Endodermal cell (in vitro differentiated cells): Measurements from ENCODE around the gene KIAA1328. TPM values are rescaled to one million over a fixed set of nuclear protein-coding genes. Genes with fewer than 3 reads are reported as not detected.

ENCODE experiments used
- DNase-seq: peaks from one replicate; pipeline ENCODE4 v3.0.0-alpha.2; 2017
- H3K27ac ChIP-seq: 2 replicates; pipeline ENCODE4 v1.5.1; 2013; ENCODE audit warnings: mild to moderate bottlenecking, low read depth, low read length, moderate library complexity
- H3K27me3 ChIP-seq: 2 replicates; pipeline ENCODE4 v1.6.1; 2013; ENCODE audit warnings: mild to moderate bottlenecking, low read length, moderate library complexity; ENCODE audit not compliant: insufficient read depth, control insufficient read depth, poor library complexity, severe bottlenecking
- H3K36me3 ChIP-seq: 2 replicates; pipeline ENCODE4 v1.7.0; 2013; ENCODE audit warnings: mild to moderate bottlenecking, low read length, moderate library complexity; ENCODE audit not compliant: control insufficient read depth, insufficient read depth
- H3K4me1 ChIP-seq: one replicate; pipeline ENCODE4 v1.7.0; 2013; ENCODE audit warnings: low read length; ENCODE audit not compliant: control insufficient read depth, insufficient read depth
- H3K4me3 ChIP-seq: 2 replicates; pipeline ENCODE4 v1.5.1; 2013; ENCODE audit warnings: mild to moderate bottlenecking, low read length, moderate library complexity
- H3K9ac ChIP-seq: 2 replicates; pipeline ENCODE4 v1.6.1; 2013; ENCODE audit warnings: mild to moderate bottlenecking, low read length, moderate library complexity; ENCODE audit not compliant: poor library complexity, severe bottlenecking; ENCODE audit errors: extremely low read depth
- H3K9me3 ChIP-seq: 2 replicates; pipeline ENCODE4 v1.6.1; 2013; ENCODE audit warnings: mild to moderate bottlenecking, low read length, moderate library complexity; ENCODE audit not compliant: control insufficient read depth
- H3K27ac Mint-ChIP-seq: 2 replicates; pipeline ENCODE4 v1.8.0; 2020; ENCODE audit warnings: mixed read lengths
- H3K27me3 Mint-ChIP-seq: 2 replicates; pipeline ENCODE4 v1.8.0; 2021; ENCODE audit warnings: mild to moderate bottlenecking, mixed read lengths; ENCODE audit not compliant: insufficient read depth
- H3K36me3 Mint-ChIP-seq: 2 replicates; pipeline ENCODE4 v1.8.0; 2020; ENCODE audit warnings: low read depth, mixed read lengths
- H3K4me1 Mint-ChIP-seq: 2 replicates; pipeline ENCODE4 v1.8.0; 2020; ENCODE audit warnings: mixed read lengths
- H3K4me3 Mint-ChIP-seq: 2 replicates; pipeline ENCODE4 v1.8.0; 2020; ENCODE audit warnings: mild to moderate bottlenecking, moderate library complexity, mixed read lengths
- H3K9me3 Mint-ChIP-seq: 2 replicates; pipeline ENCODE4 v1.8.0; 2020; ENCODE audit warnings: mild to moderate bottlenecking, mixed read lengths
- CTCF ChIP-seq: fragments of 200-600 bp; sonication (generic); conservative IDR thresholded peaks from 2 replicates; pipeline ENCODE4 v1.5.0; 2021; ENCODE audit warnings: antibody characterized with exemption, mild to moderate bottlenecking
- WGBS, 2 experiments: methylation state at CpG; one replicate each; pipeline versions ENCODE4 v1.1.5 to v1.1.7; 2013; ENCODE audit warnings: missing lambda C conversion rate in 2 of 2, mixed read lengths in 1 of 2; ENCODE audit not compliant: insufficient coverage in 1 of 2, insufficient read length in 1 of 2; 5-methylcytosine and 5-hydroxymethylcytosine counted together
- total RNA-seq, 2 donors: library from RNA; stranded (reverse); fragmentation: NEBNext Ultra II Directional in 1 of 2; extraction: Animal tissue kit (Norgen Biotek cat#: 25700) in 1 of 2; gene quantifications; 2 replicates in 1 of 2; 3 replicates in 1 of 2; pipeline ENCODE4 v1.2.1, GENCODE V29; 2021

KIAA1328 gene
- total RNA-seq, 2 donors from 2014 or later = 7.6 to 8.4 TPM

- H3K27ac ChIP-seq = no peak overlapping the region
- peak overlapping the region; percentile 20 for H3K9ac ChIP-seq
- H3K4me1 ChIP-seq = peaks cover 3% of the 10 kb centered on the region
- peak overlapping the region; percentile 66 for H3K4me3 Mint-ChIP-seq
- H3K9me3 ChIP-seq = no peaks in the 10 kb centered on the region
- H3K27ac Mint-ChIP-seq = no peak overlapping the region
- H3K9me3 Mint-ChIP-seq = no peaks in the 10 kb centered on the region
- peak; percentile 88 for DNase-seq
- peaks cover 17% of the 10 kb centered on the region for H3K4me1 Mint-ChIP-seq
- H3K36me3 Mint-ChIP-seq = no peaks in the 10 kb centered on the region
- H3K27me3 ChIP-seq = peaks cover 47% of the 10 kb centered on the region
- H3K36me3 ChIP-seq = no peaks in the 10 kb centered on the region
- TF ChIP-seq CTCF = peak; percentile 62
- H3K4me3 ChIP-seq = peak overlapping the region; percentile 81
- WGBS, 2 experiments = 2 to 3% methylated on average over 16 to 81 of the region's 83 CpGs
- H3K27me3 Mint-ChIP-seq = peaks cover 64% of the 10 kb centered on the region
Measured at GRCh38 chr18:37253394-37254235, 424.7 kb downstream of the KIAA1328 start.

DNA sequence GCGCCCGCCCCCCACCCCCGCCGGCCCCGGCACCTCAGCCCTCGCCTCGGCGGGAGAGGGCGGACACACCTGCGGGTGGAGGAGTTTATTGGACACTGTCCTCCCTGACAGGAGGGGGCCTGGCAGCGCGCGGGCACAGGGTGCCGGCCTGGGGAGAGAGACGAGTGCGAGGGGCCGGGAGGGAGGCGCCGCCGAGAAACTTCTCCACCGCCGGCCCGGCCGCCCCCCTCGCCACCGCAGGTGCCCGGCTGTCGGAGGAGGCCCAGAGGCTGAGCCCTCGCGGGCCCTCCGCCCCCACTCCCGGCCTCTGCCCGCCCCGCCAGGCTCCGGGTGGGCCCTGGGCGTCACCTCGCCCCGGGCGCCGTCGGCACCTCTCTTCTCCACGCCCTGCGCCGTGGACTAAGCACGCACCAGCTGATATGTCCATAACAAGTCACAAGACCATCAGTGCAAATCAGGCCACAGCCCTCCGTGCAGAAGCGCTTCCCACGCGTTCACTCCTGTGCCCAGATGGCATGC, 425.4 kb downstream of the KIAA1328 start:
- Histone ChIP-seq H3K9me3 (no peaks in the 10 kb centered on the region), H3K27me3 (peaks cover 47% of the 10 kb centered on the region), H3K9ac (no peak overlapping the region), H3K27ac (no peak overlapping the region), H3K4me1 (peaks cover 3% of the 10 kb centered on the region), H3K36me3 (no peaks in the 10 kb centered on the region), H3K4me3 (peak overlapping the region; percentile 45)
- no peak for TF ChIP-seq CTCF
- Mint-ChIP-seq H3K36me3 (no peaks in the 10 kb centered on the region), H3K4me3 (peak overlapping the region; percentile 66), H3K4me1 (peaks cover 14% of the 10 kb centered on the region), H3K27me3 (peaks cover 67% of the 10 kb centered on the region), H3K27ac (peak overlapping the region; percentile 38), H3K9me3 (no peaks in the 10 kb centered on the region)
- no peak for DNase-seq
- WGBS, 2 experiments = 12 to 18% methylated on average over 14 to 49 of the region's 49 CpGs

- 87 to 90% methylated on average over 11 to 12 of the region's 12 CpGs for WGBS, 2 experiments
- H3K27me3 Mint-ChIP-seq = peaks cover 66% of the 10 kb centered on the region
- no peaks in the 10 kb centered on the region for H3K9me3 Mint-ChIP-seq
- H3K27ac Mint-ChIP-seq = no peak overlapping the region
- TF ChIP-seq CTCF = no peak
- no peak overlapping the region for H3K9ac ChIP-seq
- peak overlapping the region; percentile 66 for H3K4me3 Mint-ChIP-seq
- no peak overlapping the region for H3K27ac ChIP-seq
- no peak for DNase-seq
- H3K36me3 Mint-ChIP-seq = no peaks in the 10 kb centered on the region
- peaks cover 14% of the 10 kb centered on the region for H3K4me1 Mint-ChIP-seq
- no peak overlapping the region for H3K4me3 ChIP-seq
- peaks cover 3% of the 10 kb centered on the region for H3K4me1 ChIP-seq
- H3K9me3 ChIP-seq = no peaks in the 10 kb centered on the region
- H3K27me3 ChIP-seq = peaks cover 47% of the 10 kb centered on the region
- no peaks in the 10 kb centered on the region for H3K36me3 ChIP-seq
Measured at GRCh38 chr18:37254973-37255372, 426.0 kb downstream of the KIAA1328 start.
